A549 (cell line): ENCODE data around the gene SOCS4. TPM values are rescaled to one million over a fixed set of nuclear protein-coding genes. Genes with fewer than 3 reads are reported as not detected.

Experiments used
- BHLHE40 ChIP-seq: IDR thresholded peaks from 2 replicates; pipeline ENCODE4 v1.6.1; 2012; ENCODE audit warnings: low read depth, low read length, inconsistent platforms
- CBX2 ChIP-seq: fragments of 200-600 bp; sonication (generic); IDR thresholded peaks from 2 replicates; pipeline ENCODE4 v1.6.1; 2016; ENCODE audit warnings: low read depth, mild to moderate bottlenecking, borderline replicate concordance
- CEBPB ChIP-seq, 2 experiments: fragments of >200 bp in 1 of 2; sonication (Bioruptor Twin) in 1 of 2; formaldehyde crosslinking in 1 of 2; IDR thresholded peaks; 2 replicates each; pipeline ENCODE4 v1.6.1; 2012 to 2016
- EHMT2 ChIP-seq: fragments of 200-600 bp; sonication (generic); IDR thresholded peaks from 2 replicates; pipeline ENCODE4 v1.6.1; 2016; ENCODE audit warnings: antibody characterized with exemption, low read depth, mild to moderate bottlenecking, moderate library complexity
- FOSB ChIP-seq: fragments of 250-450 bp; sonication (Bioruptor Pico); IDR thresholded peaks from 2 replicates; pipeline ENCODE4 v1.5.0; 2020; ENCODE audit warnings: mild to moderate bottlenecking, moderate library complexity
- HOXB13 ChIP-seq: fragments of 250-450 bp; sonication (Bioruptor Pico); IDR thresholded peaks from 2 replicates; pipeline ENCODE4 v1.5.0; 2020; ENCODE audit warnings: low read depth, mild to moderate bottlenecking, moderate library complexity
- MYC ChIP-seq: IDR thresholded peaks from 2 replicates; pipeline ENCODE4 v1.6.1; 2012; ENCODE audit warnings: mild to moderate bottlenecking, inconsistent platforms, low read length, improper control_type of control experiment, borderline replicate concordance
- NFE2L2 ChIP-seq: fragments of 150-350 bp; conservative IDR thresholded peaks from 2 replicates; pipeline ENCODE4 v1.6.1; 2014; ENCODE audit warnings: low read length
- POLR2AphosphoS2 ChIP-seq: conservative IDR thresholded peaks from 2 replicates; pipeline ENCODE4 v1.6.1; 2012; ENCODE audit warnings: low read length, improper control_type of control experiment, inconsistent platforms
- RAD21 ChIP-seq, 2 experiments: fragments of >200 bp in 1 of 2; sonication (Bioruptor Twin) in 1 of 2; formaldehyde crosslinking in 1 of 2; IDR thresholded peaks in 1 of 2; conservative IDR thresholded peaks in 1 of 2; 2 replicates in 1 of 2; 3 replicates in 1 of 2; pipeline ENCODE4 v1.6.1; 2012 to 2018; ENCODE audit warnings: inconsistent platforms in 1 of 2
- RCOR1 ChIP-seq: fragments of 150-350 bp; IDR thresholded peaks from 2 replicates; pipeline ENCODE4 v1.6.1; 2014; ENCODE audit warnings: antibody characterized with exemption, low read length, low read depth
- ZC3H11A ChIP-seq: fragments of 450-650 bp; IDR thresholded peaks from 2 replicates; pipeline ENCODE4 v1.6.1; 2014; ENCODE audit warnings: antibody characterized with exemption, mild to moderate bottlenecking
- polyA plus RNA-seq, 4 experiments: library from polyadenylated mRNA; depleted of rRNA in 3 of 4; stranded (reverse); fragments of >200 nt; fragmentation: RNase III in 1 of 4; extraction: RNeasy Plus Mini Kit Qiagen cat#74134 plus additional on column Dnase treatment in 1 of 4; gene quantifications; 2 replicates in 3 of 4; 3 replicates in 1 of 4; pipeline ENCODE4 v1.2.3, GENCODE V29; 2011 to 2017
- TF ChIP-seq, protein P1 (sequence below): IDR thresholded peaks from 2 replicates; pipeline ENCODE4 v1.6.1; 2012
- TF ChIP-seq, protein P2 (sequence below): fragments of >200 bp; sonication (Bioruptor Twin); formaldehyde crosslinking; IDR thresholded peaks from 3 replicates; pipeline ENCODE4 v1.5.1; 2016
- TF ChIP-seq, protein P3 (sequence below): fragments of 250-450 bp; sonication (Bioruptor Pico); IDR thresholded peaks from 2 replicates; pipeline ENCODE4 v1.5.0; 2020; ENCODE audit warnings: low read depth, mild to moderate bottlenecking, moderate library complexity
- TF ChIP-seq, protein P4 (sequence below): fragments of 150-350 bp; IDR thresholded peaks from 2 replicates; pipeline ENCODE4 v1.6.1; 2014; ENCODE audit warnings: low read depth, mild to moderate bottlenecking, low read length
- TF ChIP-seq, protein P5 (sequence below): fragments of 200-600 bp; sonication (generic); IDR thresholded peaks from 2 replicates; pipeline ENCODE4 v1.6.1; 2016; ENCODE audit warnings: antibody characterized with exemption, mild to moderate bottlenecking, moderate library complexity
- TF ChIP-seq, protein P6 (sequence below): fragments of >200 bp; sonication (Bioruptor Twin); formaldehyde crosslinking; IDR thresholded peaks from 2 replicates; pipeline ENCODE4 v1.6.1; 2016

Gene SOCS4
- polyA plus RNA-seq, 2 of the 4 experiments (the other 2 are of a cell fraction): 15.9 to 20.7 TPM

DNA sequence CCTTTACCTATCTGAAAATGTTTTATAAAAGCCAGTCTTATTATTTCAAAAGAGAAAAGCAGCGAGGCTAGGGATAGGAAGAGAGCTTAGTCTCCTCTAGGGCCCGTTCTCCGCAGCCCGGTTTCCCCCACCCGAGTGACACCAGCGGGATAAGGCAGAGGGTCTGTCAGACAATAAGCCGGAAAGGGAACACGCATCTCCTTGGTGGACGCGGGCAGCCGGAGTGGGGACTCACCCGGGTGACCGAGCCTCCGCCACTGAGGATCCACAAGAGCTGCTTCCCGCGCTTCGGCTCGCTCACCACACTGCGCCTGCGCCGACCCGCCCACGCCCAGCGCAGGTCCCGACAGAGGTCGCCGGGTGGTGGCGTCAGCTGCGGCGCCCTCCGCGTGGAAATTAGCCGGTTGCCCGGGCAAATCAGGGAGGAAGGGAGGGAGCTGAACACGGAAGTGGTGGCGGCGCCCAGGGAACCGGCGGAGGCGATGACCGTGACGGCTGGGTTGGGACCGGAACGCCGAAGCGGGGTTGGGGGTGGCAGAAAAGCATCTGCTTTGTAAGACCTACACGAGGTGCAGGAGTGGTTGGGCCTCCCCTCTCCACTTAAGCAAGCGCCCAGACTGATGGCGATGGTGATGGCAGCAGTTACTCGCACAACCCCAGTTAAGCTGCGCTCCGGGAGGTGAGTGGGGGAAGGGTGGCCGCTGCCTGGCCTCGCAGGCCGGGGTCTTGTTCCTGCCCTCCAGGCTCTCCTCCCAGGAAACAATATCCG is at the start of gene SOCS4, which contains the start of gene WDHD1 (continued):
- no peak for TF ChIP-seq BHLHE40
- TF ChIP-seq POLR2AphosphoS2: no peak
- TF ChIP-seq HOXB13 (CRISPR knock-in tag): no peak
- TF ChIP-seq, protein P1, sequence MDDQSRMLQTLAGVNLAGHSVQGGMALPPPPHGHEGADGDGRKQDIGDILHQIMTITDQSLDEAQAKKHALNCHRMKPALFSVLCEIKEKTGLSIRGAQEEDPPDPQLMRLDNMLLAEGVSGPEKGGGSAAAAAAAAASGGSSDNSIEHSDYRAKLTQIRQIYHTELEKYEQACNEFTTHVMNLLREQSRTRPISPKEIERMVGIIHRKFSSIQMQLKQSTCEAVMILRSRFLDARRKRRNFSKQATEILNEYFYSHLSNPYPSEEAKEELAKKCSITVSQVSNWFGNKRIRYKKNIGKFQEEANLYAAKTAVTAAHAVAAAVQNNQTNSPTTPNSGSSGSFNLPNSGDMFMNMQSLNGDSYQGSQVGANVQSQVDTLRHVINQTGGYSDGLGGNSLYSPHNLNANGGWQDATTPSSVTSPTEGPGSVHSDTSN: no peak
- TF ChIP-seq, protein P2, sequence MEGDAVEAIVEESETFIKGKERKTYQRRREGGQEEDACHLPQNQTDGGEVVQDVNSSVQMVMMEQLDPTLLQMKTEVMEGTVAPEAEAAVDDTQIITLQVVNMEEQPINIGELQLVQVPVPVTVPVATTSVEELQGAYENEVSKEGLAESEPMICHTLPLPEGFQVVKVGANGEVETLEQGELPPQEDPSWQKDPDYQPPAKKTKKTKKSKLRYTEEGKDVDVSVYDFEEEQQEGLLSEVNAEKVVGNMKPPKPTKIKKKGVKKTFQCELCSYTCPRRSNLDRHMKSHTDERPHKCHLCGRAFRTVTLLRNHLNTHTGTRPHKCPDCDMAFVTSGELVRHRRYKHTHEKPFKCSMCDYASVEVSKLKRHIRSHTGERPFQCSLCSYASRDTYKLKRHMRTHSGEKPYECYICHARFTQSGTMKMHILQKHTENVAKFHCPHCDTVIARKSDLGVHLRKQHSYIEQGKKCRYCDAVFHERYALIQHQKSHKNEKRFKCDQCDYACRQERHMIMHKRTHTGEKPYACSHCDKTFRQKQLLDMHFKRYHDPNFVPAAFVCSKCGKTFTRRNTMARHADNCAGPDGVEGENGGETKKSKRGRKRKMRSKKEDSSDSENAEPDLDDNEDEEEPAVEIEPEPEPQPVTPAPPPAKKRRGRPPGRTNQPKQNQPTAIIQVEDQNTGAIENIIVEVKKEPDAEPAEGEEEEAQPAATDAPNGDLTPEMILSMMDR: no peak
- TF ChIP-seq, protein P3, sequence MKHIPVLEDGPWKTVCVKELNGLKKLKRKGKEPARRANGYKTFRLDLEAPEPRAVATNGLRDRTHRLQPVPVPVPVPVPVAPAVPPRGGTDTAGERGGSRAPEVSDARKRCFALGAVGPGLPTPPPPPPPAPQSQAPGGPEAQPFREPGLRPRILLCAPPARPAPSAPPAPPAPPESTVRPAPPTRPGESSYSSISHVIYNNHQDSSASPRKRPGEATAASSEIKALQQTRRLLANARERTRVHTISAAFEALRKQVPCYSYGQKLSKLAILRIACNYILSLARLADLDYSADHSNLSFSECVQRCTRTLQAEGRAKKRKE (CRISPR knock-in tag): no peak
- TF ChIP-seq RAD21 (conservative IDR thresholded peaks at IDR 0.05 in 1 of 2, IDR thresholded peaks at IDR 0.05 in 1 of 2): no peak
- no peak for TF ChIP-seq ZC3H11A
- TF ChIP-seq CBX2: no peak
- no peak for TF ChIP-seq FOSB (CRISPR knock-in tag)
- TF ChIP-seq EHMT2: no peak
- TF ChIP-seq RCOR1: no peak
- TF ChIP-seq NFE2L2: no peak
- TF ChIP-seq CEBPB (IDR thresholded peaks at IDR 0.05): no peak
- TF ChIP-seq MYC: peak; percentile 83
- TF ChIP-seq, protein P4, sequence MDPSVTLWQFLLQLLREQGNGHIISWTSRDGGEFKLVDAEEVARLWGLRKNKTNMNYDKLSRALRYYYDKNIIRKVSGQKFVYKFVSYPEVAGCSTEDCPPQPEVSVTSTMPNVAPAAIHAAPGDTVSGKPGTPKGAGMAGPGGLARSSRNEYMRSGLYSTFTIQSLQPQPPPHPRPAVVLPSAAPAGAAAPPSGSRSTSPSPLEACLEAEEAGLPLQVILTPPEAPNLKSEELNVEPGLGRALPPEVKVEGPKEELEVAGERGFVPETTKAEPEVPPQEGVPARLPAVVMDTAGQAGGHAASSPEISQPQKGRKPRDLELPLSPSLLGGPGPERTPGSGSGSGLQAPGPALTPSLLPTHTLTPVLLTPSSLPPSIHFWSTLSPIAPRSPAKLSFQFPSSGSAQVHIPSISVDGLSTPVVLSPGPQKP: no peak
- TF ChIP-seq, protein P5, sequence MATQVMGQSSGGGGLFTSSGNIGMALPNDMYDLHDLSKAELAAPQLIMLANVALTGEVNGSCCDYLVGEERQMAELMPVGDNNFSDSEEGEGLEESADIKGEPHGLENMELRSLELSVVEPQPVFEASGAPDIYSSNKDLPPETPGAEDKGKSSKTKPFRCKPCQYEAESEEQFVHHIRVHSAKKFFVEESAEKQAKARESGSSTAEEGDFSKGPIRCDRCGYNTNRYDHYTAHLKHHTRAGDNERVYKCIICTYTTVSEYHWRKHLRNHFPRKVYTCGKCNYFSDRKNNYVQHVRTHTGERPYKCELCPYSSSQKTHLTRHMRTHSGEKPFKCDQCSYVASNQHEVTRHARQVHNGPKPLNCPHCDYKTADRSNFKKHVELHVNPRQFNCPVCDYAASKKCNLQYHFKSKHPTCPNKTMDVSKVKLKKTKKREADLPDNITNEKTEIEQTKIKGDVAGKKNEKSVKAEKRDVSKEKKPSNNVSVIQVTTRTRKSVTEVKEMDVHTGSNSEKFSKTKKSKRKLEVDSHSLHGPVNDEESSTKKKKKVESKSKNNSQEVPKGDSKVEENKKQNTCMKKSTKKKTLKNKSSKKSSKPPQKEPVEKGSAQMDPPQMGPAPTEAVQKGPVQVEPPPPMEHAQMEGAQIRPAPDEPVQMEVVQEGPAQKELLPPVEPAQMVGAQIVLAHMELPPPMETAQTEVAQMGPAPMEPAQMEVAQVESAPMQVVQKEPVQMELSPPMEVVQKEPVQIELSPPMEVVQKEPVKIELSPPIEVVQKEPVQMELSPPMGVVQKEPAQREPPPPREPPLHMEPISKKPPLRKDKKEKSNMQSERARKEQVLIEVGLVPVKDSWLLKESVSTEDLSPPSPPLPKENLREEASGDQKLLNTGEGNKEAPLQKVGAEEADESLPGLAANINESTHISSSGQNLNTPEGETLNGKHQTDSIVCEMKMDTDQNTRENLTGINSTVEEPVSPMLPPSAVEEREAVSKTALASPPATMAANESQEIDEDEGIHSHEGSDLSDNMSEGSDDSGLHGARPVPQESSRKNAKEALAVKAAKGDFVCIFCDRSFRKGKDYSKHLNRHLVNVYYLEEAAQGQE: no peak
- TF ChIP-seq, protein P6, sequence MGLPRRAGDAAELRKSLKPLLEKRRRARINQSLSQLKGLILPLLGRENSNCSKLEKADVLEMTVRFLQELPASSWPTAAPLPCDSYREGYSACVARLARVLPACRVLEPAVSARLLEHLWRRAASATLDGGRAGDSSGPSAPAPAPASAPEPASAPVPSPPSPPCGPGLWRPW: no peak
